ENCODE data around the gene PKD2.

- TF ChIP-seq EP300 (conservative IDR thresholded peaks at IDR 0.05; ENCODE audit: poor library complexity, severe bottlenecking) (no peak), CTCF (IDR thresholded peaks at IDR 0.05; ENCODE audit: poor library complexity, severe bottlenecking) (no peak), POLR2AphosphoS5 (IDR thresholded peaks at IDR 0.05) (no peak), SMC3 (conservative IDR thresholded peaks at IDR 0.05; ENCODE audit: poor library complexity) (no peak), EZH2 (IDR thresholded peaks at IDR 0.05; ENCODE audit: borderline replicate concordance, insufficient read depth, low read length, poor library complexity, severe bottlenecking) (no peak)
Observed at GRCh38 chr4:87966095-87966496, 41.3 kb upstream of the PKD2 start.

Data from neural cell (in vitro differentiated cells).